PFSK-1 (cell line): Measurements from ENCODE around the gene FRMD8.

ENCODE experiments used
- FOXP2 ChIP-seq: optimal IDR thresholded peaks from 2 replicates; pipeline ENCODE3; 2011; ENCODE audit warnings: borderline replicate concordance, control low read depth, inconsistent platforms; ENCODE audit not compliant: insufficient read depth; ENCODE audit errors: extremely low read length, extremely low read depth
- POLR2AphosphoS5 ChIP-seq: IDR thresholded peaks from 2 replicates; pipeline ENCODE4 v1.6.1; 2012; ENCODE audit warnings: low read depth, mild to moderate bottlenecking, control low read depth, low read length, moderate library complexity
- SIN3A ChIP-seq: IDR thresholded peaks from 2 replicates; pipeline ENCODE4 v1.6.1; 2012; ENCODE audit warnings: mild to moderate bottlenecking, low read length, moderate library complexity, borderline replicate concordance; ENCODE audit not compliant: insufficient read depth
- TAF1 ChIP-seq: IDR thresholded peaks from 2 replicates; pipeline ENCODE4 v1.6.1; 2012; ENCODE audit warnings: low read length, control low read depth, borderline replicate concordance; ENCODE audit not compliant: insufficient read depth
- TF ChIP-seq, protein P1 (sequence below), 2 experiments: IDR thresholded peaks; 2 replicates each; pipeline versions ENCODE4 v1.6.1 to v1.8.0; 2011 to 2012; ENCODE audit warnings: low read depth in 2 of 2, low read length in 2 of 2, control low read depth in 1 of 2, inconsistent platforms in 1 of 2, mild to moderate bottlenecking in 1 of 2, moderate library complexity in 1 of 2; ENCODE audit not compliant: insufficient read depth in 1 of 2

FRMD8 gene

DNA sequence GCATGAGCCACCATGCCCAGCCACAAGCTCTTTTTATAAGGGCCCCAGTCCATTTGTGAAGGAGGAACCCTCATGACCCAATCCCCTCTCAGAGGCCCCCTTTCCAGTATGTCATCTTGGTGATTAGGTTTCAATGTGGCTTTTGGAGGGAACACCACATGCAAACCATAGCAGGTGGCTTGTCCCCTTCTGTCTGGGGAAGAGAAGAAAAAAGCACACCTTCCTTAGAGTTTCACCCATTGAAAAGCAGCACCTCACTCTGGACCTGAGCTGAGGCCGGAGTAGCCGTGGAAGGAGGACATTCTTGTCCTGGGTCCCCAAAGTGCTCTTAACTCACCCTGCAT is 61.6 kb downstream of the FRMD8 start:
- no peak for TF ChIP-seq TAF1
- no peak for TF ChIP-seq SIN3A
- TF ChIP-seq, protein P1, sequence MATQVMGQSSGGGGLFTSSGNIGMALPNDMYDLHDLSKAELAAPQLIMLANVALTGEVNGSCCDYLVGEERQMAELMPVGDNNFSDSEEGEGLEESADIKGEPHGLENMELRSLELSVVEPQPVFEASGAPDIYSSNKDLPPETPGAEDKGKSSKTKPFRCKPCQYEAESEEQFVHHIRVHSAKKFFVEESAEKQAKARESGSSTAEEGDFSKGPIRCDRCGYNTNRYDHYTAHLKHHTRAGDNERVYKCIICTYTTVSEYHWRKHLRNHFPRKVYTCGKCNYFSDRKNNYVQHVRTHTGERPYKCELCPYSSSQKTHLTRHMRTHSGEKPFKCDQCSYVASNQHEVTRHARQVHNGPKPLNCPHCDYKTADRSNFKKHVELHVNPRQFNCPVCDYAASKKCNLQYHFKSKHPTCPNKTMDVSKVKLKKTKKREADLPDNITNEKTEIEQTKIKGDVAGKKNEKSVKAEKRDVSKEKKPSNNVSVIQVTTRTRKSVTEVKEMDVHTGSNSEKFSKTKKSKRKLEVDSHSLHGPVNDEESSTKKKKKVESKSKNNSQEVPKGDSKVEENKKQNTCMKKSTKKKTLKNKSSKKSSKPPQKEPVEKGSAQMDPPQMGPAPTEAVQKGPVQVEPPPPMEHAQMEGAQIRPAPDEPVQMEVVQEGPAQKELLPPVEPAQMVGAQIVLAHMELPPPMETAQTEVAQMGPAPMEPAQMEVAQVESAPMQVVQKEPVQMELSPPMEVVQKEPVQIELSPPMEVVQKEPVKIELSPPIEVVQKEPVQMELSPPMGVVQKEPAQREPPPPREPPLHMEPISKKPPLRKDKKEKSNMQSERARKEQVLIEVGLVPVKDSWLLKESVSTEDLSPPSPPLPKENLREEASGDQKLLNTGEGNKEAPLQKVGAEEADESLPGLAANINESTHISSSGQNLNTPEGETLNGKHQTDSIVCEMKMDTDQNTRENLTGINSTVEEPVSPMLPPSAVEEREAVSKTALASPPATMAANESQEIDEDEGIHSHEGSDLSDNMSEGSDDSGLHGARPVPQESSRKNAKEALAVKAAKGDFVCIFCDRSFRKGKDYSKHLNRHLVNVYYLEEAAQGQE (IDR thresholded peaks at IDR 0.05; ENCODE audit: insufficient read depth in 1 of 2, low read depth in 2 of 2, low read length in 2 of 2) = no peak
- TF ChIP-seq POLR2AphosphoS5 = no peak
- no peak for TF ChIP-seq FOXP2

DNA sequence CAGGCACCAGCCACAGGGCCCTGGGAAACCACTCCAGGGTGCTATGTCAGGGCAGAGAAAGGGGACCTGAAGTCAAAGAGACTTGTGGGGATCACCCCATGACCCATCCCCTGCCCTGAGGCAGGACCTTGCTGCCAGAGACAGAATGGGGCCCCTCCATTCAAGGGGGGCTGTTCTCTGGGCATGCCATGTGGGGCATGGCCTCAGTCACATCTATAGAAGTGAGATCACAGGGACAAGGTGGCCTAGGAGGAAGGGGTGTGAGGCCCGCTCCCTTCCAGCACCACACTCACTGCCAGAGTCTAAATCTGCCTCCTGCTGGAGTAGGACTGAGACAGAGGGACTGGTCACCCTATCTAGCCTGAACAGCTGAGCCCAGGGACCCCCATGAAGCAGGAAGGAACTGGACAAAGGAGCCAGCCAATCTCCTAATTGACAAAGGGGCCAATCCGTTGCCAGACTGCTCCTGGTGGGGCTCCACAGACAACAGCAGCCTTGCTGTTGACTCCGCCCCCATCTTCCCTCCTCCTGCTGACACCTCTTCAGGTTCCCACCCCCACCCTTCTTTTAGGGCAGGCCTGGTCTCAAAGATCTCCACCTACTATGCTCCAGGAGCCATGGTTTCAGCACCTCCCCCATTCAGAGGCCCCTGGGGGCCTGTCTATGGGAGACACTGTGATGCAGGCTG is 62.1 kb downstream of the FRMD8 start:
- TF ChIP-seq TAF1 (no peak), POLR2AphosphoS5 (no peak), FOXP2 (no peak), SIN3A (no peak)
- TF ChIP-seq, protein P1 (IDR thresholded peaks at IDR 0.05; ENCODE audit: insufficient read depth in 1 of 2, low read depth in 2 of 2, low read length in 2 of 2) = no peak

DNA sequence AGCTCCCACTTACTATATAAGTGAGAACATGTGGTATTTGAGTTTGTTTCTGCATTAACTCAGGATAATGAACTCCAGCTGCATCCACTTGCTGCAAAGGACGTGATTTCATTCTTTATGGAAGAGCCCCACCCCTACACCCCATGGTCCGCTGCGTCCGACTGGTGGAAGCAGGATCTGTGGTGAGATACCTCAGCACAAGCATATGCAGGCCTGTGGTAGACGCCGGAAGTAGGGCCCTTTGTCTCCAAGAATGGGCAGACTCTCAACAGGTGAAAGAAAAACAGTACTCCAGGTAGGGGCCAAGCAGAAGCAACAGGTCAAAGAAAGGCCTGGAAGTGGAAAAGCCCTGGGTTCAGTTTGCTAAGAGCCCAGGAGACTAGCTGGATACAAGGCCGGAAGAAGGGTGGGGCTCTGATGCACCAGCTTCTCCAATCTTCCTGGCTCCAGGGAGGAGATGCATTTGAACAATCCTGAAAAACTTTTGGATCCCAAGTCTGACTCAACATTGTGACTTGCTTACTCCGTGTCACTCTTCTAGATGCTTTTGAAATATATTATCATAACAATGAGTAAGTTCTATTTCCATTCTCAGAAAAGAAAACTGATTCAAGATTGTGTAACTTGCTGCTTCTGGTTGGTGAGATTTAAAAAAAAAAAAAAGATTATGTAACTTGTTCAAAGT is 66.5 kb downstream of the FRMD8 start:
- TF ChIP-seq, protein P1 (IDR thresholded peaks at IDR 0.05; ENCODE audit: insufficient read depth in 1 of 2, low read depth in 2 of 2, low read length in 2 of 2) = no peak
- TF ChIP-seq FOXP2 (no peak), SIN3A (no peak), POLR2AphosphoS5 (no peak), TAF1 (no peak)

DNA sequence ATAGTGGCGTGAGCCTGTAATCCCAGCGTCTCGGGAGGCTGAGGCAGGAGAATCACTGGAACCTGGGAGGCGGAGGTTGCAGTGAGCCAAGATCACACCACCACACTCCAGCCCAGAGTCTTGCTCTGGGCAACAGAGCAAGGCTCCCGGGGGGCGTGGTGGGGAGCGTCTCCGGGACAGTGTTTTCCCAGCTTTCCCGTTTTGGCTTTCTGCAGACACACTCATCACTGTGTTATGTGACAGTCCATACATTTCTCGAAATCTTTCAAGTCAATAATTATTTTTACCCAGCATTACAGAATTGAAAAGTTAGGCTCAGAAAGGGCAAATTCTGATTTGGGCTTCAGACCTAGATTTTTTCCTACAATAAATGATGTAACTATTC is 67.9 kb downstream of the FRMD8 start:
- TF ChIP-seq TAF1 = no peak
- TF ChIP-seq, protein P1 (IDR thresholded peaks at IDR 0.05; ENCODE audit: insufficient read depth in 1 of 2, low read depth in 2 of 2, low read length in 2 of 2) = no peak
- TF ChIP-seq FOXP2 = no peak
- no peak for TF ChIP-seq POLR2AphosphoS5
- no peak for TF ChIP-seq SIN3A
